Liver (tissue), 9 donors: ENCODE results near the gene MAPK11. TPM values are rescaled to one million over a fixed set of nuclear protein-coding genes. Genes with fewer than 3 reads are reported as not detected.
A peak's percentile ranks its signal among the peaks of the same experiment; 100 is the strongest.

Source experiments
- DNase-seq: peaks from one replicate; pipeline ENCODE4 v3.0.0-alpha.2; 2017; ENCODE audit warnings: low spot score
- H3K27ac ChIP-seq, 2 donors: one replicate each; pipeline ENCODE4 v1.7.0; 2013; ENCODE audit warnings: inconsistent platforms in 2 of 2, low read length in 2 of 2, control low read depth in 1 of 2, low read depth in 1 of 2, mild to moderate bottlenecking in 1 of 2
- H3K27me3 ChIP-seq, 4 donors: one replicate each; pipeline versions ENCODE4 v1.6.1 to v1.7.0; 2013; ENCODE audit warnings: low read length in 3 of 4, inconsistent platforms in 1 of 4, mild to moderate bottlenecking in 1 of 4, moderate library complexity in 1 of 4; ENCODE audit not compliant: control insufficient read depth in 4 of 4, insufficient read depth in 4 of 4
- H3K36me3 ChIP-seq, 4 donors: one replicate each; pipeline versions ENCODE4 v1.6.1 to v1.7.0; 2013; ENCODE audit warnings: low read length in 3 of 4, mild to moderate bottlenecking in 3 of 4, low read depth in 1 of 4, moderate library complexity in 1 of 4; ENCODE audit not compliant: control insufficient read depth in 4 of 4, insufficient read depth in 3 of 4
- H3K4me1 ChIP-seq, 4 donors: one replicate each; pipeline versions ENCODE4 v1.6.1 to v1.7.0; 2013; ENCODE audit warnings: low read length in 3 of 4, mild to moderate bottlenecking in 3 of 4, moderate library complexity in 1 of 4; ENCODE audit not compliant: control insufficient read depth in 4 of 4, insufficient read depth in 4 of 4
- H3K4me3 ChIP-seq, 3 donors: one replicate each; pipeline versions ENCODE4 v1.6.1 to v1.7.0; 2013; ENCODE audit warnings: low read length in 3 of 3, control low read depth in 1 of 3, low read depth in 1 of 3, mild to moderate bottlenecking in 1 of 3
- H3K9ac ChIP-seq, 2 donors: one replicate each; pipeline ENCODE4 v1.7.0; 2013; ENCODE audit warnings: low read length in 2 of 2, mild to moderate bottlenecking in 2 of 2, moderate library complexity in 2 of 2, control low read depth in 1 of 2, low read depth in 1 of 2
- H3K9me3 ChIP-seq, 4 donors: one replicate each; pipeline versions ENCODE4 v1.6.1 to v1.7.0; 2013; ENCODE audit warnings: low read length in 3 of 4; ENCODE audit not compliant: control insufficient read depth in 4 of 4
- EGR1 ChIP-seq, 2 donors: IDR thresholded peaks; 2 replicates each; pipeline ENCODE4 v1.6.1; 2016 to 2018; ENCODE audit warnings: antibody characterized with exemption in 2 of 2, low read depth in 2 of 2
- FOXA2 ChIP-seq: IDR thresholded peaks from 2 replicates; pipeline ENCODE4 v1.6.1; 2016; ENCODE audit warnings: antibody characterized with exemption
- GABPA ChIP-seq, 2 donors: IDR thresholded peaks in 1 of 2; conservative IDR thresholded peaks in 1 of 2; 2 replicates each; pipeline ENCODE4 v1.6.1; 2016; ENCODE audit warnings: antibody characterized with exemption in 2 of 2, mild to moderate bottlenecking in 1 of 2, moderate library complexity in 1 of 2
- HNF4A ChIP-seq, 2 donors: conservative IDR thresholded peaks; 2 replicates each; pipeline ENCODE4 v1.6.1; 2016; ENCODE audit warnings: antibody characterized with exemption in 2 of 2, mild to moderate bottlenecking in 2 of 2
- HNF4G ChIP-seq: IDR thresholded peaks from 2 replicates; pipeline ENCODE4 v1.6.1; 2016; ENCODE audit warnings: antibody characterized with exemption
- JUND ChIP-seq, 2 donors: IDR thresholded peaks; 2 replicates each; pipeline ENCODE4 v1.6.1; 2016; ENCODE audit warnings: antibody characterized with exemption in 2 of 2
- NR2F2 ChIP-seq: IDR thresholded peaks from 2 replicates; pipeline ENCODE4 v1.6.1; 2016; ENCODE audit warnings: antibody characterized with exemption
- RAD21 ChIP-seq, 2 donors: IDR thresholded peaks; 2 replicates each; pipeline ENCODE4 v1.6.1; 2016; ENCODE audit warnings: antibody characterized with exemption in 2 of 2, mild to moderate bottlenecking in 2 of 2
- YY1 ChIP-seq: IDR thresholded peaks from 2 replicates; pipeline ENCODE4 v1.6.1; 2016; ENCODE audit warnings: antibody characterized with exemption, mild to moderate bottlenecking
- WGBS: extraction: QIAGEN DNeasy Blood & Tissue Kit; methylation state at CpG from one replicate; pipeline ENCODE4 v1.1.7; 2013; 5-methylcytosine and 5-hydroxymethylcytosine counted together
- polyA plus RNA-seq, 2 donors: library from polyadenylated mRNA; stranded (reverse) in 1 of 2; unstranded in 1 of 2; fragments of 200-250 nt in 1 of 2; fragments of >200 nt in 1 of 2; fragmentation: Nextera tagmentation in 1 of 2; extraction: Ambion mirVana in 1 of 2; gene quantifications; one replicate each; pipeline versions ENCODE4 v1.2.1 to v1.2.3, GENCODE V29; 2013 to 2015
- total RNA-seq, 2 donors: library from RNA; depleted of rRNA; stranded (reverse); fragments of >200 nt; gene quantifications; one replicate each; pipeline ENCODE4 v1.2.3, GENCODE V29; 2014
- TF ChIP-seq, protein P1 (sequence below): IDR thresholded peaks from 2 replicates; pipeline ENCODE4 v1.6.1; 2016; ENCODE audit warnings: antibody characterized with exemption, mild to moderate bottlenecking
- TF ChIP-seq, protein P2 (sequence below): IDR thresholded peaks from 2 replicates; pipeline ENCODE4 v1.6.1; 2016; ENCODE audit warnings: antibody characterized with exemption
- TF ChIP-seq, protein P3 (sequence below): IDR thresholded peaks from 2 replicates; pipeline ENCODE4 v1.6.1; 2016; ENCODE audit warnings: antibody characterized with exemption
- TF ChIP-seq, protein P4 (sequence below): IDR thresholded peaks from 2 replicates; pipeline ENCODE4 v1.6.1; 2016; ENCODE audit warnings: antibody characterized with exemption
- TF ChIP-seq, protein P5 (sequence below): fragments of 150-350 bp; IDR thresholded peaks from 2 replicates; pipeline ENCODE4 v1.5.1; 2017; ENCODE audit warnings: improper control_type of control experiment, low read depth, low read length; ENCODE audit not compliant: missing input control
- donor health status: healthy.
- donor health status: healthy.
- donor health status: healthy.
- donor health status: healthy.
- donor health status: healthy.

Gene MAPK11
- total and polyA plus RNA-seq, 4 donors: 0.65 to 2.0 (median 1.0) TPM

DNA sequence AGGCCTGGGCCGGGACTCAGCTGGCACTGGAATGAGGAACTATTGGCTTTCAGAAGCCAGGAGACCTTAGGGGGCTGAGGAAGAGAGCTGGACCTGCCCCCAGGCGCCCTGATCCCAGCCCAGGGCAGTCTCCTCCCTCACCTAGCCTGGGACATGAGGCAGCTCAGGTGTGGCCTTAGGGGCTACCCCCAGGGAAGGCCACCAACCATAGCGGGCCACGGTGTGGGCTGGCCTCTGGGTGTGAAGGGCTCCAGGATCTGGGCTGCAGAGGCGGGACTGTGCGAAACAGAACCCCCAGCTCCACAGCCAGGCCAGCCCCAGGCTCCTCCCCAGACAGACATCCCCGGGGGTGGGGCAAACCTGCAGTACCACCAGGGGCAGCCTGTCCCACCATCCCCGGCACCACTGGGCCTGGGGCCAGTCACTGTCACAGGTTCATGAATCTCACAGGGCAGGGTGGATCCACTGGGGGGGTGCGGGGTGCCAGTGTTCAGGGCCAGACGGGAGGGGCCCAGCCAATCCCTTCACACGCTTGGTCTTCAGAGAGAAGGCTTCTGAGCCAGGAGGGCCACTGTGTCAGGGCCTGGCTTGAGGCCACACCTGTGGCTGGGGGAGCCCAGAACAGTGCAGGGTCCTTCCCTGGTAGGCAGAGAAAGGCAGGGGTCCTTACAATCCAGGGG is 33.8 kb upstream of the MAPK11 start:
- Histone ChIP-seq H3K36me3 (no peaks in the 10 kb centered on the region), H3K9me3 (no peaks in the 10 kb centered on the region), H3K4me3 (no peak overlapping the region), H3K27ac (peak overlapping the region; percentile 75 to 85), H3K9ac (no peak overlapping the region), H3K27me3 (no peaks in the 10 kb centered on the region), H3K4me1 (peaks cover 32 to 80% (median 52%) of the 10 kb centered on the region in 4 donors)
- DNase-seq: no peak
- 42% methylated on average over 11 of the region's 11 CpGs for WGBS
- TF ChIP-seq YY1 (no peak), HNF4A (conservative IDR thresholded peaks at IDR 0.05) (no peak), JUND (IDR thresholded peaks at IDR 0.05) (no peak), NR2F2 (no peak), GABPA (IDR thresholded peaks at IDR 0.05 in 1 of 2, conservative IDR thresholded peaks at IDR 0.05 in 1 of 2) (no peak), EGR1 (IDR thresholded peaks at IDR 0.05; ENCODE audit: low read depth in 2 of 2) (no peak)
- TF ChIP-seq, protein P1, sequence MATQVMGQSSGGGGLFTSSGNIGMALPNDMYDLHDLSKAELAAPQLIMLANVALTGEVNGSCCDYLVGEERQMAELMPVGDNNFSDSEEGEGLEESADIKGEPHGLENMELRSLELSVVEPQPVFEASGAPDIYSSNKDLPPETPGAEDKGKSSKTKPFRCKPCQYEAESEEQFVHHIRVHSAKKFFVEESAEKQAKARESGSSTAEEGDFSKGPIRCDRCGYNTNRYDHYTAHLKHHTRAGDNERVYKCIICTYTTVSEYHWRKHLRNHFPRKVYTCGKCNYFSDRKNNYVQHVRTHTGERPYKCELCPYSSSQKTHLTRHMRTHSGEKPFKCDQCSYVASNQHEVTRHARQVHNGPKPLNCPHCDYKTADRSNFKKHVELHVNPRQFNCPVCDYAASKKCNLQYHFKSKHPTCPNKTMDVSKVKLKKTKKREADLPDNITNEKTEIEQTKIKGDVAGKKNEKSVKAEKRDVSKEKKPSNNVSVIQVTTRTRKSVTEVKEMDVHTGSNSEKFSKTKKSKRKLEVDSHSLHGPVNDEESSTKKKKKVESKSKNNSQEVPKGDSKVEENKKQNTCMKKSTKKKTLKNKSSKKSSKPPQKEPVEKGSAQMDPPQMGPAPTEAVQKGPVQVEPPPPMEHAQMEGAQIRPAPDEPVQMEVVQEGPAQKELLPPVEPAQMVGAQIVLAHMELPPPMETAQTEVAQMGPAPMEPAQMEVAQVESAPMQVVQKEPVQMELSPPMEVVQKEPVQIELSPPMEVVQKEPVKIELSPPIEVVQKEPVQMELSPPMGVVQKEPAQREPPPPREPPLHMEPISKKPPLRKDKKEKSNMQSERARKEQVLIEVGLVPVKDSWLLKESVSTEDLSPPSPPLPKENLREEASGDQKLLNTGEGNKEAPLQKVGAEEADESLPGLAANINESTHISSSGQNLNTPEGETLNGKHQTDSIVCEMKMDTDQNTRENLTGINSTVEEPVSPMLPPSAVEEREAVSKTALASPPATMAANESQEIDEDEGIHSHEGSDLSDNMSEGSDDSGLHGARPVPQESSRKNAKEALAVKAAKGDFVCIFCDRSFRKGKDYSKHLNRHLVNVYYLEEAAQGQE: no peak
- TF ChIP-seq, protein P2, sequence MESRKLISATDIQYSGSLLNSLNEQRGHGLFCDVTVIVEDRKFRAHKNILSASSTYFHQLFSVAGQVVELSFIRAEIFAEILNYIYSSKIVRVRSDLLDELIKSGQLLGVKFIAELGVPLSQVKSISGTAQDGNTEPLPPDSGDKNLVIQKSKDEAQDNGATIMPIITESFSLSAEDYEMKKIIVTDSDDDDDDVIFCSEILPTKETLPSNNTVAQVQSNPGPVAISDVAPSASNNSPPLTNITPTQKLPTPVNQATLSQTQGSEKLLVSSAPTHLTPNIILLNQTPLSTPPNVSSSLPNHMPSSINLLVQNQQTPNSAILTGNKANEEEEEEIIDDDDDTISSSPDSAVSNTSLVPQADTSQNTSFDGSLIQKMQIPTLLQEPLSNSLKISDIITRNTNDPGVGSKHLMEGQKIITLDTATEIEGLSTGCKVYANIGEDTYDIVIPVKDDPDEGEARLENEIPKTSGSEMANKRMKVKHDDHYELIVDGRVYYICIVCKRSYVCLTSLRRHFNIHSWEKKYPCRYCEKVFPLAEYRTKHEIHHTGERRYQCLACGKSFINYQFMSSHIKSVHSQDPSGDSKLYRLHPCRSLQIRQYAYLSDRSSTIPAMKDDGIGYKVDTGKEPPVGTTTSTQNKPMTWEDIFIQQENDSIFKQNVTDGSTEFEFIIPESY: no peak

DNA sequence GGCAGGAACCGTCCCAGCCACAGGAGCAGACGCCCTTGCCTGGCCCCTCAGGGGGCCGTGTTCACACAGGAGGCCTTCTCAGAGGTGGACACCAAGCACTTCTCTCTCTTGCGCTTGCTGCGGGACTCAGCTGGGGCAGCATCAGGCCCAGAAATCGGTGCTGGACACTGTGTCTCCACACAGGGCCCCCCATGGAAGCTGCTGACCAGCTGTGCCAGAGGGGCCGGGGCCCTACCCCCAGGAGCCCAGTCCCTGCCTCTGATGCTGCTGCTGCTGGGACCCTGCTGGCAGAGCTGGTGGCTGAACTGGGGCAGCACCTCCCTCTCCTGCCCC is 33.3 kb upstream of the MAPK11 start:
- TF ChIP-seq, protein P1: no peak
- TF ChIP-seq RAD21 (IDR thresholded peaks at IDR 0.05) (no peak), HNF4G (no peak), NR2F2 (no peak), FOXA2 (no peak), YY1 (no peak), JUND (IDR thresholded peaks at IDR 0.05) (no peak)
- TF ChIP-seq, protein P3, sequence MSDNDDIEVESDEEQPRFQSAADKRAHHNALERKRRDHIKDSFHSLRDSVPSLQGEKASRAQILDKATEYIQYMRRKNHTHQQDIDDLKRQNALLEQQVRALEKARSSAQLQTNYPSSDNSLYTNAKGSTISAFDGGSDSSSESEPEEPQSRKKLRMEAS: no peak
- TF ChIP-seq, protein P4, sequence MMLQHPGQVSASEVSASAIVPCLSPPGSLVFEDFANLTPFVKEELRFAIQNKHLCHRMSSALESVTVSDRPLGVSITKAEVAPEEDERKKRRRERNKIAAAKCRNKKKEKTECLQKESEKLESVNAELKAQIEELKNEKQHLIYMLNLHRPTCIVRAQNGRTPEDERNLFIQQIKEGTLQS: no peak
- TF ChIP-seq, protein P5, sequence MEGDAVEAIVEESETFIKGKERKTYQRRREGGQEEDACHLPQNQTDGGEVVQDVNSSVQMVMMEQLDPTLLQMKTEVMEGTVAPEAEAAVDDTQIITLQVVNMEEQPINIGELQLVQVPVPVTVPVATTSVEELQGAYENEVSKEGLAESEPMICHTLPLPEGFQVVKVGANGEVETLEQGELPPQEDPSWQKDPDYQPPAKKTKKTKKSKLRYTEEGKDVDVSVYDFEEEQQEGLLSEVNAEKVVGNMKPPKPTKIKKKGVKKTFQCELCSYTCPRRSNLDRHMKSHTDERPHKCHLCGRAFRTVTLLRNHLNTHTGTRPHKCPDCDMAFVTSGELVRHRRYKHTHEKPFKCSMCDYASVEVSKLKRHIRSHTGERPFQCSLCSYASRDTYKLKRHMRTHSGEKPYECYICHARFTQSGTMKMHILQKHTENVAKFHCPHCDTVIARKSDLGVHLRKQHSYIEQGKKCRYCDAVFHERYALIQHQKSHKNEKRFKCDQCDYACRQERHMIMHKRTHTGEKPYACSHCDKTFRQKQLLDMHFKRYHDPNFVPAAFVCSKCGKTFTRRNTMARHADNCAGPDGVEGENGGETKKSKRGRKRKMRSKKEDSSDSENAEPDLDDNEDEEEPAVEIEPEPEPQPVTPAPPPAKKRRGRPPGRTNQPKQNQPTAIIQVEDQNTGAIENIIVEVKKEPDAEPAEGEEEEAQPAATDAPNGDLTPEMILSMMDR: no peak
- TF ChIP-seq, protein P2: no peak
- peaks cover 32 to 81% (median 57%) of the 10 kb centered on the region in 4 donors for H3K4me1 ChIP-seq
- H3K36me3 ChIP-seq: no peaks in the 10 kb centered on the region
- H3K27ac ChIP-seq: peak overlapping the region; percentile 75 to 85
- no peak for DNase-seq
- WGBS: 77% methylated on average over 7 of the region's 7 CpGs
- peak overlapping the region in 1 of 2 donors; percentile 22 for H3K9ac ChIP-seq
- H3K4me3 ChIP-seq: no peak overlapping the region
- no peaks in the 10 kb centered on the region for H3K9me3 ChIP-seq
- no peaks in the 10 kb centered on the region for H3K27me3 ChIP-seq
